GM12865 (cell line): ENCODE results near the gene TMEM208.

Experiments used
- DNase-seq: peaks from one replicate; pipeline ENCODE4 v3.0.0; 2010; ENCODE audit warnings: low read depth
- H3K4me3 ChIP-seq: 2 replicates; pipeline ENCODE4 v1.5.1; 2011; ENCODE audit warnings: mild to moderate bottlenecking, low read depth, low read length, control low read depth
- TF ChIP-seq, protein P1 (sequence below): IDR thresholded peaks from 2 replicates; pipeline ENCODE4 v1.5.1; 2011; ENCODE audit warnings: low read length, control low read depth, low read depth, inconsistent platforms; ENCODE audit not compliant: insufficient read depth; ENCODE audit errors: missing control alignments

Gene TMEM208

DNA sequence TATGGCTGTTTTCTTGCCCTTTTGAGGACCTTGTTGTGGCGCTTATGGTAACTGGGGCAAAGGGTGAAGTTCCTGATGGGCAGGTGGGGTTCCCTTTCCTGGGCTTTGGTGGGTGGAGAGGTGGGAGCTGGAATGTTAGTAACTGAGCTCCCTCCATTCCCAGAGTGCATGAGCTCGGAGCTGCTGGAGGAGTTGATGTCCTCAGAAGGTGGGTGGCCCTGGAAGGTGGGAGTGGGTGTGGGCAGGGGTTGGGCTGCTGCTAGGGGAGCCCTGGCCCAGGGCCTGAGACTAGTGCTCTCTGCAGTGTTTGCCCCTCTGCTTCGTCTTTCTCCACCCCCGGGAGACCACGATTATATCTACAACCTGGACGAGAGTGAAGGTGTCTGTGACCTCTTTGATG lies 29.2 kb upstream of the TMEM208 start:
- no peak overlapping the region for H3K4me3 ChIP-seq
- TF ChIP-seq, protein P1, sequence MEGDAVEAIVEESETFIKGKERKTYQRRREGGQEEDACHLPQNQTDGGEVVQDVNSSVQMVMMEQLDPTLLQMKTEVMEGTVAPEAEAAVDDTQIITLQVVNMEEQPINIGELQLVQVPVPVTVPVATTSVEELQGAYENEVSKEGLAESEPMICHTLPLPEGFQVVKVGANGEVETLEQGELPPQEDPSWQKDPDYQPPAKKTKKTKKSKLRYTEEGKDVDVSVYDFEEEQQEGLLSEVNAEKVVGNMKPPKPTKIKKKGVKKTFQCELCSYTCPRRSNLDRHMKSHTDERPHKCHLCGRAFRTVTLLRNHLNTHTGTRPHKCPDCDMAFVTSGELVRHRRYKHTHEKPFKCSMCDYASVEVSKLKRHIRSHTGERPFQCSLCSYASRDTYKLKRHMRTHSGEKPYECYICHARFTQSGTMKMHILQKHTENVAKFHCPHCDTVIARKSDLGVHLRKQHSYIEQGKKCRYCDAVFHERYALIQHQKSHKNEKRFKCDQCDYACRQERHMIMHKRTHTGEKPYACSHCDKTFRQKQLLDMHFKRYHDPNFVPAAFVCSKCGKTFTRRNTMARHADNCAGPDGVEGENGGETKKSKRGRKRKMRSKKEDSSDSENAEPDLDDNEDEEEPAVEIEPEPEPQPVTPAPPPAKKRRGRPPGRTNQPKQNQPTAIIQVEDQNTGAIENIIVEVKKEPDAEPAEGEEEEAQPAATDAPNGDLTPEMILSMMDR, result no peak
- no peak for DNase-seq

DNA sequence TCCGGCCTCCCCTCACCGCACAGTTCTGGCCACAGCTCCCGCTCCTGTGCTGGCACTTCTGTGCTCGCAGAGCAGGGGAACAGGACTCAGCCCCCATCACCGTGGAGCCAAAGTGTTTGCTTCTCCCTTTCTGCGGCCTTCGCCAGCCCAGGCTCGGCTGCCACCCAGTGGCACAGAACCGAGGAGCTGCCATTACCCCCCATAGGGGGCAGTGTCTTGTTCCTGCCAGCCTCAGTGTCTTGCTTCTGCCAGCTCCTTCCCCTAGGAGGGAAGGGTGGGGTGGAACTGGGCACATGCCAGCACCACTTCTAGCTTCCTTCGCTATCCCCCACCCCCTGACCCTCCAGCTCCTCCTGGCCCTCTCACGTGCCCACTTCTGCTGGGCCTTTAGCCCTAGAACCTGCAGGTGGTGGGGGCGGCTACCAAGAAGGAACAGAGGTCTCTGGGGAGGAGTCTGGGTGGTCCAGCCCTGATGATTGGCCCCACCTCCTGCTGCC lies 28.6 kb upstream of the TMEM208 start:
- TF ChIP-seq, protein P1, result peak; percentile 33
- no peak overlapping the region for H3K4me3 ChIP-seq
- DNase-seq, result no peak

DNA sequence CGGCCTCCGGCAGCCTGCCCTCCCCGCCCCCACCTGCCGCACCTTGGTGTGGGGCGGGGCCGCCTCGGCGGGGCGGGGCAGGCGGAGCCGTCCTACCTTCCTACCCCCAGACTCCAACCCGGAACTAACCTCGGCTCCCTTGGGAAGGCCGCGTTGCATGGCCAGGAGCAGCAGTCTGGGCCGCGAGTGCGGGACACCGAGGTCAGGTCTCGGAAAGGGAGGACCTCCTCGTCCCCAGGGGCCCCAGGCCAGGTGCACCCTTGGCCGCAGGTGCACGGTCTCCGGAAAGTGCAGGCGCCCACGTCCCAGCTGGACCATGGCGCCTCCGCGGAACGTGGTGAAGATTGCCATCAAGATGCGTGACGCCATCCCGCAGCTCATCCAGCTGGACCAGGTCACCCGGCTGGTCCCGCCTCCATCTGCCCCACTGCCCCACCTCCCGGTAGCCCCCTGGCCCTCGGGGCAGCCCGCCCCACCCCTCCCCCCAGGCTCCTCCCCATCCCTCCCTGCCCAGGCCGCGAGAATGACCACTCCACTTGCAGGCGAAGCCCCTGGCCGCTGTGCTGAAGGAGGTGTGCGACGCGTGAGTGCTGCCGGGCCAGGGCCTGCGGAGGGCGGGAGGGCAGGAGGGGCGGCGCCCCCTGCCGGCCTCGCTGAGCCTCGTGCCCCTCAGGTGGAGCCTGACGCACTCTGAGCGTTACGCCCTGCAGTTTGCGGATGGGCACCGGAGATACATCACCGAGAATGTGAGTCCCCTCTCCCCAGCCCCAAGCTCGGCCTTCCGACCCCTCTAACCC lies 27.7 kb upstream of the TMEM208 start, which contains the start of gene ELMO3:
Gene ELMO3 (plus strand): TSS at position 121 of the 797 bp plus-strand sequence. CDS start 196 bp downstream, at position 317.
- H3K4me3 ChIP-seq, result no peak within 1 kb of the TSS
- TF ChIP-seq, protein P1, result no peak
- DNase-seq, result no peak

DNA sequence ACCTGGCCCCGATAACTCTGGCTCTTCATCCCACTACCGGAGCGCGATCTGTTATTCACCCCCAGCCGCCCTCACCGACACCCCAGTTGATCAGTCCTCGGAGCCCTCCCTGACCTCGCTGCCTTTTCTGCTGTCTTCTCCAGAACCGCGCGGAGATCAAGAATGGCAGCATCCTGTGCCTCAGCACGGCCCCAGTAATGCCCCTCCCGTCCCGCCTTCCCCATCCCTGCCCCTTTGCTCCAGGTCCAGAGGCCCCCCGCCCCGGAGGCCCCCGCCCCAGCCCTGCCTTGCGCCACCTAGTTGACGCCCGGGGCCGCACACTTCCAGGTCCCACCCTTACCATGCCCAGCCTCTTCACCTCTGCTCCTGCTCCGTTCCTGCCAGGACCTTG lies 27.1 kb upstream of the TMEM208 start:
- no peak for DNase-seq
- TF ChIP-seq, protein P1, result no peak
- no peak overlapping the region for H3K4me3 ChIP-seq

DNA sequence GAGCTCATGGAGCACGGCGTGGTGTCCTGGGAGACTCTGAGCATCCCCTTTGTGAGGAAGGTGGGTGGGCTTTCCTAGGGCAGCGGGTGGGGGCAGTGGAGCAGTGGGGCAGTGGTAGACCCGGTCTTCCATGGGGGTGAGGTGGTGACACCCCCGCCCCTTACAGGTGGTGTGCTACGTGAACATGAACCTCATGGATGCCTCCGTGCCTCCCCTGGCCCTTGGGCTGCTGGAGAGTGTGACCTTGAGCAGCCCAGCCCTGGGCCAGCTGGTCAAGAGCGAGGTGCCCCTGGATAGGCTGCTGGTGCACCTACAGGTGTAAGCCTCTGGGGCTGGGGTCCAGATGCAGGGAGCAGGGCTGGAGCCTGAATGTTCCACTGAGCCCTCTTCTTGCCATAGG lies 26.4 kb upstream of the TMEM208 start:
- TF ChIP-seq, protein P1, result no peak
- no peak overlapping the region for H3K4me3 ChIP-seq
- no peak for DNase-seq

DNA sequence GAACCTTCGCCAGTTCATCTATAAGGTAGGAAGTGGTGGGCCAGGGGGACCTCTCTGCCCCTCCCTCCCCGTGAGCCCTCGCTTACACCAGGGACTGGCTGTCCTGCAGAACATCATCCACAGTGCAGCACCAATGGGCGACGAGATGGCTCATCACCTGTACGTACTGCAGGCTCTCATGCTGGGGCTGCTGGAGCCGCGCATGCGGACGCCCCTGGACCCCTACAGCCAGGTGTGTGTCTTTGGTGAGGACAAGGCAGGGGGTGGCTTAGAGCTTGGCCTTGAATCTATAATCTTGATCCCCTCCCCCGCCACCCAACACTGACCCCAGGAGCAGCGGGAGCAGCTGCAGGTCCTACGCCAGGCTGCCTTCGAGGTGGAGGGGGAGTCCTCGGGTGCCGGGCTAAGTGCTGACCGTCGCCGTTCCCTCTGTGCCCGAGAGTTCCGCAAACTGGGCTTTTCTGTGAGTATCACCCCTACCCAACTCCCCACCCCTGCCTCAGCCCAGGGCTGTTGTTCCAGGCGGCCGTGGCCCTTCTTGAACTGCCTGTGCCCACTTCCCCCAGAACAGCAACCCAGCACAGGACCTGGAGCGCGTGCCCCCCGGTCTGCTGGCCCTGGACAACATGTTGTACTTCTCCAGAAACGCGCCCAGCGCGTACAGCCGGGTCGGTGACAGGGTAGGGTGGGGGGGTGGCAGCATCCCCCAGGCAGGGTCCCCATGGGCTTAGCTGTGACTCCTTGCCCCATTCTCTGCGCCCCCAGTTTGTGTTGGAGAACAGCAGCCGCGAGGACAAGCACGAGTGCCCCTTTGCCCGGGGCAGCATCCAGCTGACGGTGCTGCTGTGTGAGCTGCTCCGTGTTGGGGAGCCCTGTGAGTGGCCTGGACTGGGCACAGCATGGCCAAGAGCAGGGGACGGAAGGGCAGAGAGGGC lies 25.3 kb upstream of the TMEM208 start:
- no peak for DNase-seq
- TF ChIP-seq, protein P1, result no peak
- H3K4me3 ChIP-seq, result no peak overlapping the region
